Measurements from ENCODE around the gene DUSP12. TPM values are rescaled to one million over a fixed set of nuclear protein-coding genes. Genes with fewer than 3 reads are reported as not detected.
"Not testable (repeated sequence)": the region's sequence is repeated elsewhere in the genome, so short reads cannot be mapped to it uniquely, and the experiment has no call there.

Gene DUSP12
- total and polyA plus RNA-seq, 7 donors, result 12.7 to 40.3 (median 18.2) TPM

GRCh38 chr1:161722406-161722805, 27.2 kb upstream of the DUSP12 start:
- intact Hi-C loops (cut with DNase I), result no loop called here
- Histone ChIP-seq H3K4me3 (no peak overlapping the region), H3K9me3 (no peaks in the 10 kb centered on the region), H3K27ac (no peak overlapping the region), H3K27me3 (peaks cover 0 to 6% (median 0%) of the 10 kb centered on the region in 3 donors), H3K36me3 (no peaks in the 10 kb centered on the region), H3K4me1 (peaks cover 0 to 15% (median 11%) of the 10 kb centered on the region in 4 donors)
- TF ChIP-seq, protein P1, sequence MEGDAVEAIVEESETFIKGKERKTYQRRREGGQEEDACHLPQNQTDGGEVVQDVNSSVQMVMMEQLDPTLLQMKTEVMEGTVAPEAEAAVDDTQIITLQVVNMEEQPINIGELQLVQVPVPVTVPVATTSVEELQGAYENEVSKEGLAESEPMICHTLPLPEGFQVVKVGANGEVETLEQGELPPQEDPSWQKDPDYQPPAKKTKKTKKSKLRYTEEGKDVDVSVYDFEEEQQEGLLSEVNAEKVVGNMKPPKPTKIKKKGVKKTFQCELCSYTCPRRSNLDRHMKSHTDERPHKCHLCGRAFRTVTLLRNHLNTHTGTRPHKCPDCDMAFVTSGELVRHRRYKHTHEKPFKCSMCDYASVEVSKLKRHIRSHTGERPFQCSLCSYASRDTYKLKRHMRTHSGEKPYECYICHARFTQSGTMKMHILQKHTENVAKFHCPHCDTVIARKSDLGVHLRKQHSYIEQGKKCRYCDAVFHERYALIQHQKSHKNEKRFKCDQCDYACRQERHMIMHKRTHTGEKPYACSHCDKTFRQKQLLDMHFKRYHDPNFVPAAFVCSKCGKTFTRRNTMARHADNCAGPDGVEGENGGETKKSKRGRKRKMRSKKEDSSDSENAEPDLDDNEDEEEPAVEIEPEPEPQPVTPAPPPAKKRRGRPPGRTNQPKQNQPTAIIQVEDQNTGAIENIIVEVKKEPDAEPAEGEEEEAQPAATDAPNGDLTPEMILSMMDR (IDR thresholded peaks at IDR 0.05), result no peak
- TF ChIP-seq POLR2A (IDR thresholded peaks at IDR 0.05), result no peak
- no peak for TF ChIP-seq POLR2AphosphoS5 (IDR thresholded peaks at IDR 0.05)
- no peak for TF ChIP-seq EP300 (IDR thresholded peaks at IDR 0.05)
- no peak for DNase-seq
- 98% methylated on average over 1 of the region's 1 CpG for WGBS, 2 donors

GRCh38 chr1:161723459-161724141, 26.0 kb upstream of the DUSP12 start:
- H3K9me3 ChIP-seq, result no peaks in the 10 kb centered on the region
- H3K27ac ChIP-seq, result no peak overlapping the region
- no peak overlapping the region for H3K4me3 ChIP-seq
- peaks cover 0 to 17% (median 13%) of the 10 kb centered on the region in 4 donors for H3K4me1 ChIP-seq
- peaks cover 0 to 3% (median 0%) of the 10 kb centered on the region in 3 donors for H3K27me3 ChIP-seq
- TF ChIP-seq POLR2AphosphoS5 (IDR thresholded peaks at IDR 0.05) (no peak), EP300 (IDR thresholded peaks at IDR 0.05) (no peak), POLR2A (IDR thresholded peaks at IDR 0.05) (no peak)
- TF ChIP-seq, protein P1 (IDR thresholded peaks at IDR 0.05), result no peak
- no peaks in the 10 kb centered on the region for H3K36me3 ChIP-seq
- intact Hi-C loops (cut with DNase I), result no loop called here
- DNase-seq, result no peak
- 72 to 82% methylated on average over 8 of the region's 8 CpGs for WGBS, 2 donors

GRCh38 chr1:161725258-161725907, 24.2 kb upstream of the DUSP12 start:
- H3K9me3 ChIP-seq; H3K27me3 ChIP-seq; H3K36me3 ChIP-seq; intact Hi-C loops (cut with DNase I); DNase-seq: not testable (repeated sequence)
- WGBS, 2 donors, result 50 to 53% methylated on average over 22 of the region's 22 CpGs
- H3K4me1 ChIP-seq, result peaks cover 0 to 17% (median 13%) of the 10 kb centered on the region in 4 donors
- H3K4me3 ChIP-seq, result peak overlapping the region; percentile 54 to 91 (median 78)
- peak overlapping the region; percentile 78 to 88 (median 80) for H3K27ac ChIP-seq

GRCh38 chr1:161725908-161726472, 23.6 kb upstream of the DUSP12 start:
- H3K27me3 ChIP-seq, result peaks cover 0 to 3% (median 0%) of the 10 kb centered on the region in 3 donors
- H3K4me3 ChIP-seq, result peak overlapping the region; percentile 54 to 91 (median 78)
- H3K36me3 ChIP-seq, result no peaks in the 10 kb centered on the region
- H3K4me1 ChIP-seq, result peaks cover 0 to 17% (median 13%) of the 10 kb centered on the region in 4 donors
- peak overlapping the region; percentile 78 to 88 (median 80) for H3K27ac ChIP-seq
- TF ChIP-seq, protein P1 (IDR thresholded peaks at IDR 0.05), result peak; percentile 28 to 59 (median 42)
- no peak for TF ChIP-seq EP300 (IDR thresholded peaks at IDR 0.05)
- intact Hi-C loops (cut with DNase I), result loop anchor here (1.0 kb wide), 1 partner anchor 114 kb away; no protein-coding TSS in a partner anchor
- no peaks in the 10 kb centered on the region for H3K9me3 ChIP-seq
- WGBS, 2 donors, result 1% methylated on average over 34 of the region's 34 CpGs
- peak; percentile 68 for DNase-seq
